Parathyroid adenoma (tissue), 2 donors: ENCODE data around the gene MSI2.

Source experiments
- H2AFZ ChIP-seq: fragments of 300-600 bp; sonication (generic); one replicate; pipeline ENCODE4 v1.7.0; 2017; ENCODE audit warnings: antibody characterized with exemption, mild to moderate bottlenecking
- H3K27ac ChIP-seq: fragments of 300-600 bp; sonication (generic); one replicate; pipeline ENCODE4 v1.7.0; 2017
- H3K27me3 ChIP-seq: fragments of 300-600 bp; sonication (generic); one replicate; pipeline ENCODE4 v1.7.0; 2017; ENCODE audit warnings: low read length; ENCODE audit not compliant: control insufficient read depth, insufficient read depth
- H3K36me3 ChIP-seq: fragments of 300-600 bp; sonication (generic); one replicate; pipeline ENCODE4 v1.7.0; 2017; ENCODE audit warnings: low read length; ENCODE audit not compliant: control insufficient read depth, insufficient read depth
- H3K4me1 ChIP-seq: fragments of 300-600 bp; sonication (generic); one replicate; pipeline ENCODE4 v1.7.0; 2017; ENCODE audit warnings: control low read depth
- H3K4me2 ChIP-seq: fragments of 300-600 bp; sonication (generic); one replicate; pipeline ENCODE4 v1.7.0; 2017; ENCODE audit warnings: low read length
- H3K4me3 ChIP-seq: fragments of 300-600 bp; sonication (generic); one replicate; pipeline ENCODE4 v1.7.0; 2017; ENCODE audit warnings: low read depth, low read length
- H3K79me2 ChIP-seq: fragments of 300-600 bp; sonication (generic); one replicate; pipeline ENCODE4 v1.7.0; 2017; ENCODE audit warnings: control low read depth
- H3K9ac ChIP-seq: fragments of 300-600 bp; sonication (generic); one replicate; pipeline ENCODE4 v1.7.0; 2017; ENCODE audit warnings: mild to moderate bottlenecking
- H3K9me3 ChIP-seq: fragments of 300-600 bp; sonication (generic); one replicate; pipeline ENCODE4 v1.7.0; 2017; ENCODE audit warnings: low read length; ENCODE audit not compliant: control insufficient read depth
- TF ChIP-seq, protein P1 (sequence below): fragments of 300-600 bp; sonication (generic); IDR thresholded peaks from one replicate; pipeline ENCODE4 v1.7.0; 2017; ENCODE audit warnings: antibody characterized with exemption, mild to moderate bottlenecking
- donor health status: primary hyperparathyroidism.

The MSI2 gene

DNA sequence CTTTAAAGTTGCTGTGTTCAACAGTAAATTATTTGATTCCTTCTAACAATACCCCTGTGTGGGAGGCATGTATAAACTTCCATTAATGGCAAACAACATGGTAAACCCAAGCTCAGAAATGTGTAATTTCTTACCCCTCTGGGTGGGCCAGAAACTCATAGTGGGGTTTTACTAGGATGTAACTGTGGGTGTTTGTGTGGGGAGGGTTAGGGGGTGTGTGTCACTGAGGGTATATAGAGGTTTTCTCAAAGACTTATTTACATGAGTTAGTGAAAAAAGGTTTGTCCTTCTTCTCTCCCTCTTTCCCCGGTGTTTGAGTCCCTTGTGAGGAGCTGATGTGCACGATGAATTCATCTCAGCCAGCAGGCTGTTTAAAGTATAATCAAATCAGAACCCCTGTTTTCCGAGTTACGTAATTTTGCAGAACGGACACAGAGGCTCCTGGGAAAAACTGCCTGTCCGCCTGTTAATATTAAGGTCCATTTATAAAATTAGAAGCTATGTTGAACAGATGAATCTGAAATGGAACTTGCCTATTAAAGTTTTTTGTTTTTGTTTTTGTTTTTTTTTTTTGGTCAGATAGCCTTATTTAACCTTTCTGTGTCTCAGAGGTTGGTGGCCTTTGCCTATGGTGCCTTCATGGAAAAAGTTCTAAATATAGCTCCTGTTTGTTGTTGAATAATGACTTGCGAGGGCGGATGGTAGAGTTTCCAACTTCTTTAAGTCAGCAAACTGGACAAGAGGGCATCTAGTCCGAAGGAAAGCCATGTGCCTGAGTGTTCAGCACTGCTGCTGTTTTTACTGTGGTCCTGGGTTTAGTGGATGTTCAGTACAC lies 73.3 kb downstream of the MSI2 start:
- peak overlapping the region; percentile 73 for H3K27ac ChIP-seq
- peak overlapping the region; percentile 46 for H3K4me2 ChIP-seq
- TF ChIP-seq, protein P1, sequence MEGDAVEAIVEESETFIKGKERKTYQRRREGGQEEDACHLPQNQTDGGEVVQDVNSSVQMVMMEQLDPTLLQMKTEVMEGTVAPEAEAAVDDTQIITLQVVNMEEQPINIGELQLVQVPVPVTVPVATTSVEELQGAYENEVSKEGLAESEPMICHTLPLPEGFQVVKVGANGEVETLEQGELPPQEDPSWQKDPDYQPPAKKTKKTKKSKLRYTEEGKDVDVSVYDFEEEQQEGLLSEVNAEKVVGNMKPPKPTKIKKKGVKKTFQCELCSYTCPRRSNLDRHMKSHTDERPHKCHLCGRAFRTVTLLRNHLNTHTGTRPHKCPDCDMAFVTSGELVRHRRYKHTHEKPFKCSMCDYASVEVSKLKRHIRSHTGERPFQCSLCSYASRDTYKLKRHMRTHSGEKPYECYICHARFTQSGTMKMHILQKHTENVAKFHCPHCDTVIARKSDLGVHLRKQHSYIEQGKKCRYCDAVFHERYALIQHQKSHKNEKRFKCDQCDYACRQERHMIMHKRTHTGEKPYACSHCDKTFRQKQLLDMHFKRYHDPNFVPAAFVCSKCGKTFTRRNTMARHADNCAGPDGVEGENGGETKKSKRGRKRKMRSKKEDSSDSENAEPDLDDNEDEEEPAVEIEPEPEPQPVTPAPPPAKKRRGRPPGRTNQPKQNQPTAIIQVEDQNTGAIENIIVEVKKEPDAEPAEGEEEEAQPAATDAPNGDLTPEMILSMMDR = no peak
- H3K9me3 ChIP-seq = no peaks in the 10 kb centered on the region
- H3K9ac ChIP-seq = no peak overlapping the region
- H2AFZ ChIP-seq = no peak overlapping the region
- peaks cover 65% of the 10 kb centered on the region for H3K79me2 ChIP-seq
- H3K36me3 ChIP-seq = no peaks in the 10 kb centered on the region
- peaks cover 45% of the 10 kb centered on the region for H3K4me1 ChIP-seq
- H3K27me3 ChIP-seq = no peaks in the 10 kb centered on the region
- peak overlapping the region; percentile 17 for H3K4me3 ChIP-seq

DNA sequence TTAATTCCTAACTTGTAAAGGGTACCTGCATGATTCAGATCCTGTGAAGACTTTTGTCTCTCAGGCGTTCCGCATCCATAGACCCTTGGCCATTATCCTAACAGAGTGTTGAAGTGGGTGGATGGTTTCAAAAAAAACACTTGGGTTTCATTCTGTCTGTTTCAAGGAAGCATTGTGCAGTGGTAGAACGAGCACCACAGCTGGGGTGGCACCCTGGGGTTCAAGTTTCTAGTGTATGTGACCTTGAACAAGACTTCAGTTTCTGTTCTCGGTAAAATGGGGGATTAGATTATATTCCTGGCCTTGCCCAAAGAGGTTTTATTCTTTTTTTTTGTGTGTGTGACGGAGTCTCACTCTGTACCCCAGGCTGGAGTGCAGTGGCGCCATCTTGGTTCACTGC lies 74.3 kb downstream of the MSI2 start:
- Histone ChIP-seq H3K4me1 (peaks cover 47% of the 10 kb centered on the region), H3K4me2 (no peak overlapping the region), H3K36me3 (no peaks in the 10 kb centered on the region), H3K9me3 (no peaks in the 10 kb centered on the region), H3K27me3 (no peaks in the 10 kb centered on the region), H3K9ac (no peak overlapping the region), H3K27ac (peak overlapping the region; percentile 73), H3K79me2 (peaks cover 66% of the 10 kb centered on the region), H2AFZ (no peak overlapping the region), H3K4me3 (no peak overlapping the region)
- TF ChIP-seq, protein P1 = no peak

DNA sequence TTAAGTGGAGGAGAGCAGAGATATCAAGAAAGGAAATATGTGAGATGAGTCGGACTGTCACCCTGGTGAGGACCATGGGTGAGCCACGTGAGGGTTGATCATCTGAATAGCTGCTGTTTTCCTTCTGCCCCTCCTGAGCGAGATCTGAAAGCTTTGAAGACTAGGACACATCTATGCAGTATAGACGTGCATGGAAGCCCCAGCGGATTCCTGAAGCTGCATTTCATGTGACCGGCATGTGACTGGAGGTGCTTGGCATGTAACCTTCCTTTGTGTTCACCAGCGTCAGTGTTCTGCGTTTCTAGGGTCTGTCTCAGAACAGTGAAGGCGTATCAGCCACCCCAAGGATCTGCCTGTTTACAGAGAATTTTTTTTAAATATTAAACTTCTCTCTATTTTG lies 75.1 kb downstream of the MSI2 start:
- H3K4me1 ChIP-seq = peaks cover 40% of the 10 kb centered on the region
- no peak overlapping the region for H3K9ac ChIP-seq
- no peaks in the 10 kb centered on the region for H3K36me3 ChIP-seq
- H3K27ac ChIP-seq = peak overlapping the region; percentile 73
- TF ChIP-seq, protein P1 = no peak
- H3K4me2 ChIP-seq = no peak overlapping the region
- peaks cover 67% of the 10 kb centered on the region for H3K79me2 ChIP-seq
- no peak overlapping the region for H2AFZ ChIP-seq
- H3K4me3 ChIP-seq = no peak overlapping the region
- no peaks in the 10 kb centered on the region for H3K9me3 ChIP-seq
- no peaks in the 10 kb centered on the region for H3K27me3 ChIP-seq

DNA sequence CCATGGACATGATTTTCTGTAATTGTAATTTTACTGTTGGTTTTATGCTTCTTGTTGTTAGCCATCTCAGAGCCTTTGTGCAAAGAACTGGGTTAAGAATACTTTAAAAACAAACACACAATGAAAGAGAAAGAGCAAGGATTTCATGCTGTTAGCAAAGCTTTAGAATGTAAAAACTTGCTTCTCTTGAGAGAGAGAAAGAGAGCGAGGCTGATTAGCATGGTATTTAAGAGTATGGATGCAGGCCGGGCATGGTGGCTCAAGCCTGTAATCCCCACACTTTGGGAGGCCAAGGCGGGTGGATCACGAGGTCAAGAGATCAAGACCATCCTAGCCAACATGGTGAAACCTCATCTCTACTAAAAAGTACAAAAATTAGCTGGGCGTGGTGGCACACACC lies 76.2 kb downstream of the MSI2 start:
- Histone ChIP-seq H2AFZ (no peak overlapping the region), H3K9ac (no peak overlapping the region), H3K9me3 (no peaks in the 10 kb centered on the region), H3K36me3 (no peaks in the 10 kb centered on the region), H3K79me2 (peaks cover 70% of the 10 kb centered on the region), H3K4me1 (peaks cover 29% of the 10 kb centered on the region), H3K27me3 (no peaks in the 10 kb centered on the region), H3K27ac (no peak overlapping the region), H3K4me2 (no peak overlapping the region), H3K4me3 (no peak overlapping the region)
- TF ChIP-seq, protein P1 = no peak
